Eye (tissue), 1 donor: ENCODE measurements around the gene PDLIM3.
"Not testable (repeated sequence)": the region's sequence is repeated elsewhere in the genome, so short reads cannot be mapped to it uniquely, and the experiment has no call there.

Experiments
- DNase-seq: peaks from one replicate; pipeline ENCODE4 v3.0.0-alpha.2; 2015

Gene PDLIM3

GRCh38 chr4:185515248-185515647, 20.1 kb downstream of the PDLIM3 start:
- no peak for DNase-seq

- DNase-seq = no peak
Observed at GRCh38 chr4:185514182-185514697, 21.1 kb downstream of the PDLIM3 start.

GRCh38 chr4:185513489-185514181, 21.7 kb downstream of the PDLIM3 start:
- DNase-seq = no peak

- DNase-seq = no peak
Observed at GRCh38 chr4:185512516-185512915, 22.8 kb downstream of the PDLIM3 start.

- not testable (repeated sequence) for DNase-seq
Observed at GRCh38 chr4:185511243-185511642, 24.1 kb downstream of the PDLIM3 start.

- DNase-seq = no peak
Observed at GRCh38 chr4:185510806-185511205, 24.5 kb downstream of the PDLIM3 start.

DNA sequence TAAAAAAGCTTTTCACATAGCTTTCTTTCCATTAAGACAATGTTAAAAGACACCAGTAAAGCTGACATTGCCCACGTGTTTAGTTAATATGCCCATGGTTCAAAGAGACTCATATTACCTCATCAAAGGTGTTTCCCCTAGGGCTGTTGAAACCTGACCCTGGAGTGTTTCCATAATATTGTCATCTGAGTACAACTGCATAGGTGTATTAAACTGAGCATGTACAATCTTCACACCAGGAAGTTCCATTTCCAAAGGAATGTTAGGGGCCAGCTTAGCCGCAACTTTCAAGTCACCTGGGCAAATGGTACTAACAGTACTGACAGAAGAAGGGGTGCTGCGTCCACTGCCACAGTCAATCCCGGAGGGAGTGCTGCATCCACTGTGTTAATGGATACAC, 27.1 kb downstream of the PDLIM3 start:
- no peak for DNase-seq

DNA sequence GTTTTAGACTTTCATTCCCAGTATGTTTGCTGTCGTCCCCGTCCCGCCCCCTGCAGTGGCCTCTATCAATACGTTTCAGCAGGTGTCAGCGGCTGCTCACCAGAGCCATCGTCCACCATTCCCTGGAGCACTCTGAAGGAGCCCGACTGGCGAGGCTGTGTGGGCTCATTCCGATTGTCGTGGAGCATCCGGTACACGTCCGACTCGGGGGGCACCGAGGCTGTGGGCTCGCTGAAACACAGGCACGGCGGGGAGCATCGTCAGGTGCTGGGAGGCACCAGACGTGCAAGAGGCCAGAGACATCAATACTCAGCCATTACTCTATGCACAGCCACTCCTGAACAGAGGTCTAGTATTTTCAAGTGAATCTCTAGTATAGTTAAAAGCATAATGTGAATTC, 28.9 kb downstream of the PDLIM3 start:
- no peak for DNase-seq

GRCh38 chr4:185504098-185505047, 30.9 kb downstream of the PDLIM3 start:
- DNase-seq = no peak

GRCh38 chr4:185502386-185502785, 32.9 kb downstream of the PDLIM3 start:
- DNase-seq = peak; percentile 16

GRCh38 chr4:185500576-185500975, 34.7 kb downstream of the PDLIM3 start:
- DNase-seq = no peak

DNA sequence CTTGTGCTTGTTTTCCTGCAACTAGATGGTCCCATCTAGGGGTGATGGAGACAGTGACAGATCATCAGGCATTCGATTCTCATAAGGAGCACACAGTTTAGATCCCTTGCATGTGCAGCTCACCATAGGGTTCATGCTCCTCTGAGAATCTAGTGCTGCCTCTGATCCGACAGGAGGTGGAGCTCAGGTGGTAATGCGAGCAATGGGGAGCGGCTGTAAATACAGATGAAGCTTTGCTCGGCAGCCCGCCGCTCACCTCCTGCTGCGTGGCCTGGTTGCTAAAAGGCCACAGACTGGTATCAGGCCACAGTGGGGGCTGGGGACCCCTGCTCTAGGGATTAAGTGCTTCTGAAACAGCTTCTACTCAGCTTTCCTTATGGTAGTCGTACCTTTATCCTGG, 35.3 kb downstream of the PDLIM3 start:
- DNase-seq = no peak

- no peak for DNase-seq
Observed at GRCh38 chr4:185488650-185489049, 46.7 kb downstream of the PDLIM3 start.

- DNase-seq = no peak
Observed at GRCh38 chr4:185481401-185481800, 53.9 kb downstream of the PDLIM3 start.

- DNase-seq = no peak
Observed at GRCh38 chr4:185480016-185480732, 55.1 kb downstream of the PDLIM3 start.

GRCh38 chr4:185479507-185479971, 55.8 kb downstream of the PDLIM3 start:
- DNase-seq = no peak

GRCh38 chr4:185473247-185473646, 62.1 kb downstream of the PDLIM3 start:
- DNase-seq = no peak

GRCh38 chr4:185472103-185472542, 63.2 kb downstream of the PDLIM3 start:
- DNase-seq = no peak

GRCh38 chr4:185471235-185472102, 63.8 kb downstream of the PDLIM3 start, which contains the start of gene CCDC110:
TSS of gene CCDC110 (minus strand) at chr4:185471733. CDS start at chr4:185471683, 50 bp downstream.
- DNase-seq = peak; percentile 97

DNA sequence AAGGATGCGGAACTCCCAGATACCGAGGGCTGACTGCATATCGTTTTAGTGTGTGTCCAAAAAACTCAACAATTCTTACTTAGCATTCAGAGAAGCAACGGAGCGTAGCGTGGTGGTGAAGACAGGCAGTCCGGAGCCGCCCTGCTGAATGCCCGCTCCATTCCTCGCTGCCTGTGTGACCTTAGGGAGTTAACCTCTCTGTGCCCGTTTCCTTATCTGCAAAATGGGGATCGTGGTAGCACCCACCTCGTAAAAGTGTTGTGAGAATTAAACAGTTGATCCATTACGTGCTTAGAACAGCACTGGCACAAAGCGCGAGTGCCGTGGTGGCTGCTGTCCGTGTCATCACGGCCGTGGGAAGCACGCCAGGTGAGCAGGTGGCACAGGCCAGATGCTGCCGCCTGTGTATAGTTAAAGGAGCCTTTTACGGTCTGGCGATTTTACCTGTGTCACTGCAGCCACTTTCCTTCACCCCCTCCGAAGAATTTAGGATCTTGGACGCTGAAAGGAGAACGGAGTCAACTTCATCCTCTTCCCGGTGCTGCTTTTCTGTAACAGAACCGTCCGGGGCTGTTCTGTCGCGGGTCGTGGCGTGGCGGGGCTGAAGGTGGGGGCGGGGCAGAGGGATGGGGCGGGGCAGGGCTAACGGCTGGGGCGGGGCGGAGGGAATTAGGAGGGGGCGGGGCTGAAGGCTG, 64.7 kb downstream of the PDLIM3 start:
- DNase-seq = peak; percentile 82

DNA sequence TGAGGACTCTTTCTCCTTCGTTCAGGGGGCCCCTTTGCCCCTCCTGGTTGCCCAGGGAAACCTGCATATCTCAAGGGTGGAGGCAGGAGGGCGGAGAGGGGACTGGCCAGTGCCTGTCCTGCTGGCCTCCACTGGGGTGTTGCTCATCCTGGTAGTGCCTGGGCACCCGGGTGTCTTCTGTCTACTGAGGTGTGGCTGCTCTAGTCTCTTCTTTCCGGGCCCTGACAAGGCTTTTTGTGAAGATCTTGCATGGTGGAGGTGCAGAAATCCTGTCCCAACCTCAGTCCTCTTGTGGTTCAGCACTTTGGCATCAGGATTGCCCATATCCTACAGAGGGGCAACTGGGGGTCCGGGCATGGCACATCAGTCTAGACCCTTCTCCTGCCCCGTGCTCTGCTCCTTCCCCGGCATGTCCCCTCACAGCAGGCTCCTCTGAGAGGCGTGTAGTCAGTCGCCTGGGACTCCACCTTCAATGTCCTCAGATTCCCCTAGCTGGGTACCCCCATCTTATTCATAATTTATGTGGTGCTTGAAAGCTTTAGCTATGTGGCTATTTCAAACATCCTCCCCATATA, 65.6 kb downstream of the PDLIM3 start:
- DNase-seq = no peak
